Nephron (organoid): ENCODE results near the gene RFPL3.

Experiments
- H3K27ac Mint-ChIP-seq, 3 experiments: 2 replicates each; pipeline ENCODE4 v1.8.0; 2020; ENCODE audit warnings: mixed read lengths in 3 of 3, mild to moderate bottlenecking in 2 of 3, moderate library complexity in 1 of 3
- H3K27me3 Mint-ChIP-seq: 2 replicates; pipeline ENCODE4 v1.8.0; 2021; ENCODE audit warnings: low read depth, mild to moderate bottlenecking, moderate library complexity, mixed read lengths
- H3K36me3 Mint-ChIP-seq: 2 replicates; pipeline ENCODE4 v1.8.0; 2020; ENCODE audit warnings: low read depth, mixed read lengths
- H3K4me1 Mint-ChIP-seq: 2 replicates; pipeline ENCODE4 v1.8.0; 2020; ENCODE audit warnings: mixed read lengths
- H3K4me3 Mint-ChIP-seq, 3 experiments: 2 replicates each; pipeline ENCODE4 v1.8.0; 2020; ENCODE audit warnings: mild to moderate bottlenecking in 3 of 3, mixed read lengths in 3 of 3, moderate library complexity in 2 of 3
- H3K9me3 Mint-ChIP-seq: 2 replicates; pipeline ENCODE4 v1.8.0; 2020; ENCODE audit warnings: mixed read lengths
- TF ChIP-seq, protein P1 (sequence below), 3 experiments: fragments of 200-600 bp; sonication (generic); IDR thresholded peaks; one replicate each; pipeline ENCODE4 v1.5.0; 2021; ENCODE audit warnings: antibody characterized with exemption in 3 of 3; ENCODE audit not compliant: unreplicated experiment in 3 of 3

RFPL3 gene

GRCh38 chr22:32364210-32364609, 6.5 kb downstream of the RFPL3 start:
- H3K27ac Mint-ChIP-seq = no peak overlapping the region
- H3K27me3 Mint-ChIP-seq = peaks cover 11% of the 10 kb centered on the region
- no peaks in the 10 kb centered on the region for H3K9me3 Mint-ChIP-seq
- no peaks in the 10 kb centered on the region for H3K36me3 Mint-ChIP-seq
- TF ChIP-seq, protein P1, sequence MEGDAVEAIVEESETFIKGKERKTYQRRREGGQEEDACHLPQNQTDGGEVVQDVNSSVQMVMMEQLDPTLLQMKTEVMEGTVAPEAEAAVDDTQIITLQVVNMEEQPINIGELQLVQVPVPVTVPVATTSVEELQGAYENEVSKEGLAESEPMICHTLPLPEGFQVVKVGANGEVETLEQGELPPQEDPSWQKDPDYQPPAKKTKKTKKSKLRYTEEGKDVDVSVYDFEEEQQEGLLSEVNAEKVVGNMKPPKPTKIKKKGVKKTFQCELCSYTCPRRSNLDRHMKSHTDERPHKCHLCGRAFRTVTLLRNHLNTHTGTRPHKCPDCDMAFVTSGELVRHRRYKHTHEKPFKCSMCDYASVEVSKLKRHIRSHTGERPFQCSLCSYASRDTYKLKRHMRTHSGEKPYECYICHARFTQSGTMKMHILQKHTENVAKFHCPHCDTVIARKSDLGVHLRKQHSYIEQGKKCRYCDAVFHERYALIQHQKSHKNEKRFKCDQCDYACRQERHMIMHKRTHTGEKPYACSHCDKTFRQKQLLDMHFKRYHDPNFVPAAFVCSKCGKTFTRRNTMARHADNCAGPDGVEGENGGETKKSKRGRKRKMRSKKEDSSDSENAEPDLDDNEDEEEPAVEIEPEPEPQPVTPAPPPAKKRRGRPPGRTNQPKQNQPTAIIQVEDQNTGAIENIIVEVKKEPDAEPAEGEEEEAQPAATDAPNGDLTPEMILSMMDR (IDR thresholded peaks at IDR 0.05; ENCODE audit: unreplicated experiment in 3 of 3) = no peak
- no peaks in the 10 kb centered on the region for H3K4me1 Mint-ChIP-seq
- no peak overlapping the region for H3K4me3 Mint-ChIP-seq

DNA sequence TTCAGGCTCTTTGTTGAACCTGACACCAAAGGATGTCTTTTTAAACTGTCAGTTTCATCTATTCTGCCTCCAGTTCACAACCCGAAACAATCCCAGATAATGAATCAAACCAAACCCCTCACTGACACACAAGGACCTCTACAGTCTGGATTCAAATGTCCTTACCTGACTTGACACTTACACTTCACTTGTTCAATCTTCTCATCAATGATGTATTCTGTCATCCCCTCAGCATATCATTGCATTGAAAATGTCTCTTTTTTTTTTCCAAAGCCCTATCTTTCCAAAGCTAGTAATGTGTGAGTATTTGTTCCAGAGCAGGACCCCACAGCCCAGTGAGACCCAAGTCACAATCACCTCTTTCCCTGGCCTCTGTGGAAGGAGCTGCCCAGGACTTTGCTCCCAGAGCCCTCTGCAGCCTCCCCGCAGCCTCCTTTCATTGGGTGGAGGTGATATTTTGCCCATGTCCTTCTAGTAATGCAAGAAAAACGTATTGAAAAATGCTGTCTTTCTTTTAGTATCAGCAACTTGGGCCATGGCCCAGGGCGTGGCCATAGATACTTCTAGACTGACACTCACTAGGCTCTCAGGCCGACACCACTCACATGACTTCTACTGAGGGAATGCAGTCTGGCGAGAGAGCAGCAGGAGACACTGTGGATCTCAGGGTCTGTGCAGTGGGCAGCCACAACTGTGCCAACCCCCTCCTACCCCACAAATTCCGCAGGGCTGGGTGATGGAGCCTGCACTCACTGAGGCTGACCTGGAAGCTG, 18.2 kb downstream of the RFPL3 start:
- H3K9me3 Mint-ChIP-seq = no peaks in the 10 kb centered on the region
- H3K36me3 Mint-ChIP-seq = no peaks in the 10 kb centered on the region

DNA sequence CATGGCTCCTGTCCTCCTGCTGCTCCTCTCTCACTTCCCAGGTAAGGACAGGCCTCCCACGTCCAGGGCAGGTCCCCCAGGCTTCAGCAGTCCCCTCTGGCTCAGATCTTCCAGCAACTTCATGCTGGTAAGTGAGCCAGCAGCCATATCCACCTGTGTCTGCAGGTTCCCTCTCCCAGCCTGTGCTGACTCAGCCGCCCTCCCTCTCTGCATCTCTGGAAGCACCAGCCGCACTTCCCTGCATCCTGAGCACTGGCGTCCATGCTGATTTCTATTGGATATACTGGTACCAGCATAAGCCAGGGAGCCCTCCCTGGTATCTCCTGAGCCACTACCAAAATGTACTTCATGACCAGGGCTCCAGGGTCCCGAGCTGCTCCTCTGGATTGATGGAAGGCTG, 19.0 kb downstream of the RFPL3 start:
- Mint-ChIP-seq H3K36me3 (no peaks in the 10 kb centered on the region), H3K27me3 (peaks cover 7% of the 10 kb centered on the region), H3K9me3 (no peaks in the 10 kb centered on the region), H3K4me3 (no peak overlapping the region), H3K4me1 (no peaks in the 10 kb centered on the region), H3K27ac (no peak overlapping the region)
- TF ChIP-seq, protein P1 (IDR thresholded peaks at IDR 0.05; ENCODE audit: unreplicated experiment in 3 of 3) = no peak

More for the DNA sequence above, 18.2 kb downstream of the RFPL3 start:
- H3K27ac Mint-ChIP-seq = no peak overlapping the region
- no peaks in the 10 kb centered on the region for H3K4me1 Mint-ChIP-seq
- no peak overlapping the region for H3K4me3 Mint-ChIP-seq
- peaks cover 7% of the 10 kb centered on the region for H3K27me3 Mint-ChIP-seq
- TF ChIP-seq, protein P1 (IDR thresholded peaks at IDR 0.05; ENCODE audit: unreplicated experiment in 3 of 3) = no peak

DNA sequence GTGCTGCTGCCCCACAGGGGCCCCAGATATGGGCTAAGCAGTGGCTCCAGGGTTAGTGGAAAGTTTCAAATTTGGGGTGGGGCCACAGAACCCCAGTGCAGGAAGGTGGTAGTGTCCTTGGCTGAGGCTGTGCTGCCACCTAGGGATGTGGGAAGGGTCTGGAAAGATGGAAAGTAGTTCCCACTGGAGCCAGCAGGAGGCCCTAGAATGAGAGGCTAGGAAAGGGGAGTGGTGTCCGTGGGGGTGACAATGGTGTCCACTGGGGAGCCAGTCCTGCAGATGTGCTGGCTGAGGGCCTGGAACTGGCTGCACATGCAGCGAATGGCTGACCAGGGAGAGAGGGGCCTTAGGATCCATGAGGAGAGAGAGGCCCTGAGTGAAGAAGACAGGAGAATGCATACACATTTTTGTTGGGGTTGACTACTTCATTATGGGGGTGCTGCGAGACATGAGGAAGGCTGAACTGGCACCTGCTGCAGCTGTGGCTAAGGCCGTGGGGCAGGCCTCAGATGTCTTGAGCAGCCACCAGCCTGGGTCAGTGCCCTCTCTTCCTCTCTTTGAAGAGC, 21.1 kb downstream of the RFPL3 start:
- Mint-ChIP-seq H3K27me3 (peaks cover 7% of the 10 kb centered on the region), H3K36me3 (no peaks in the 10 kb centered on the region), H3K9me3 (no peaks in the 10 kb centered on the region), H3K4me1 (no peaks in the 10 kb centered on the region), H3K27ac (no peak overlapping the region), H3K4me3 (no peak overlapping the region)
- TF ChIP-seq, protein P1 (IDR thresholded peaks at IDR 0.05; ENCODE audit: unreplicated experiment in 3 of 3) = peak; percentile 28 to 58 (median 42)

DNA sequence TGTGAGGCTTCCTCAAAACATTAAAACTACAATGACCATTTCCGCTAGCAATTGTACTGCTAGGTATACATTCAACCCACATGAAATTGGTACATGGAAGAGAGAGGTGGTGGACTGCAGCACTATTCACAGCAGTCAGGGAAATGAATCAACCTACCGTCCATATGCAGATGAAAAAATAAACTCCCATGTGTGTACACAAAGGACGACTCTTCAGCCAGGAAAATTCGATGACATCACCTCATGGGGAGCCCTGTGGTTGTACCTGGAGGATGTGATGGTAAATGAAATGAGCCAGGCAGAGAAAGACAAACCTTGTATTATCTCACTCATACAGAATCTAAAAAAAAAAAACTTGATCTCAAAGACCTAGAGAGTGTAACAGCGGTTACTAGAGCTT, 23.3 kb downstream of the RFPL3 start:
- Mint-ChIP-seq H3K4me3 (no peak overlapping the region), H3K27me3 (peaks cover 4% of the 10 kb centered on the region), H3K27ac (no peak overlapping the region), H3K36me3 (peaks cover 7% of the 10 kb centered on the region), H3K4me1 (no peaks in the 10 kb centered on the region), H3K9me3 (no peaks in the 10 kb centered on the region)
- TF ChIP-seq, protein P1 (IDR thresholded peaks at IDR 0.05; ENCODE audit: unreplicated experiment in 3 of 3) = no peak

GRCh38 chr22:32385681-32386080, 28.0 kb downstream of the RFPL3 start:
- no peaks in the 10 kb centered on the region for H3K27me3 Mint-ChIP-seq
- no peaks in the 10 kb centered on the region for H3K9me3 Mint-ChIP-seq
- no peak overlapping the region for H3K27ac Mint-ChIP-seq
- H3K4me3 Mint-ChIP-seq = no peak overlapping the region
- H3K4me1 Mint-ChIP-seq = no peaks in the 10 kb centered on the region
- H3K36me3 Mint-ChIP-seq = peaks cover 42% of the 10 kb centered on the region
- TF ChIP-seq, protein P1 (IDR thresholded peaks at IDR 0.05; ENCODE audit: unreplicated experiment in 3 of 3) = no peak
